Midbrain (tissue), 1 donor: ENCODE data around the gene WASF3.

ENCODE experiments used
- DNase-seq: peaks from one replicate; lab custom pipeline; 2025; lab: John Stamatoyannopoulos, UW

Gene WASF3, protein sequence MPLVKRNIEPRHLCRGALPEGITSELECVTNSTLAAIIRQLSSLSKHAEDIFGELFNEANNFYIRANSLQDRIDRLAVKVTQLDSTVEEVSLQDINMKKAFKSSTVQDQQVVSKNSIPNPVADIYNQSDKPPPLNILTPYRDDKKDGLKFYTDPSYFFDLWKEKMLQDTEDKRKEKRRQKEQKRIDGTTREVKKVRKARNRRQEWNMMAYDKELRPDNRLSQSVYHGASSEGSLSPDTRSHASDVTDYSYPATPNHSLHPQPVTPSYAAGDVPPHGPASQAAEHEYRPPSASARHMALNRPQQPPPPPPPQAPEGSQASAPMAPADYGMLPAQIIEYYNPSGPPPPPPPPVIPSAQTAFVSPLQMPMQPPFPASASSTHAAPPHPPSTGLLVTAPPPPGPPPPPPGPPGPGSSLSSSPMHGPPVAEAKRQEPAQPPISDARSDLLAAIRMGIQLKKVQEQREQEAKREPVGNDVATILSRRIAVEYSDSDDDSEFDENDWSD

GRCh38 chr13:26557393-26558073 lies at the start of gene WASF3:
TSS of gene WASF3 (plus strand) at chr13:26557683. CDS start at chr13:26642271, 84,588 bp downstream.
- peak; percentile 96 for DNase-seq

DNA sequence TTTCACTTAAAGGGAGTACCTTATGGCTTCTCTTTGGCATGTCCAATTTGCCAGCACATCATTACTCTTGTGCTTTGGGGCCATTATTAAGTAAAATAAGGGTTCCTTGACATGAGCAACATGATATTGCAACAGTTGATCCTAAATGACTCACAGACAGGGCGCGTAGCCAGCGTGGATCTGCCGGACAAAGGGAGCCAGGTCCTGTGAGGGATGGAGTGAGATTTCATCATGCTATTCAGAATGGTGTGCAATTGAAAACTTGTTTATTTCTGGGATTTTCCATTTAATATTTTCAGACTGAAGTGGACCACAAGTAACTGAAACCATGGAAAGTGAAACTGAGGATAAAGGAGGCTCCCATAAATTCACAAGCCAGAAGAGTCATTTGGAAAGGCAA lies 48.6 kb upstream of the WASF3 start:
- DNase-seq = no peak

GRCh38 chr13:26509491-26509890 lies 48.0 kb upstream of the WASF3 start:
- no peak for DNase-seq

DNA sequence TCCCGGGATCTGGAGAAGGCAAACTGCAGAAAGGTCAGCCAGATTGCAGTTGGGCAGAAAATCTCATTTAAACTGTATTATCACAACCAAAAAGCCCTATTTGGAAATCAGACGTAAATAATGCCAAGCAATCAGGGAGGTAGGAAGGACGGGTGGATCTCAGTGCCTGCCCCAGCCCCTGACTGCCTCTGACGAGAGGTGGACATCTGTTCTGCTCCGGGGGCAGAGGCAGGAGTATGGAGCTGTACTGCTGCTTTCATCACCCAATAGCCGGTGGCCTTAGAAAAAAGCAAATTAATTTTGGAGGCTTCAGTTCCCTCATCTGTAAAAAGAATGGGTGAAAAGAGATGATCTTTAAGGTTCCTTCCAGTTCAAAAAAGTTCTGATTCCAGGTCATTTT lies 43.6 kb upstream of the WASF3 start:
- no peak for DNase-seq

- no peak for DNase-seq
Observed at GRCh38 chr13:26515721-26516120, 41.8 kb upstream of the WASF3 start.

GRCh38 chr13:26517936-26518335 lies 39.5 kb upstream of the WASF3 start:
- DNase-seq = no peak

GRCh38 chr13:26518451-26518959 lies 39.0 kb upstream of the WASF3 start:
- no peak for DNase-seq

- DNase-seq = no peak
Observed at GRCh38 chr13:26522571-26522970, 34.9 kb upstream of the WASF3 start.

- no peak for DNase-seq
Observed at GRCh38 chr13:26523007-26523406, 34.5 kb upstream of the WASF3 start.

GRCh38 chr13:26525528-26525927 lies 32.0 kb upstream of the WASF3 start:
- DNase-seq = no peak

- DNase-seq = no peak
Observed at GRCh38 chr13:26526702-26527216, 30.7 kb upstream of the WASF3 start.

DNA sequence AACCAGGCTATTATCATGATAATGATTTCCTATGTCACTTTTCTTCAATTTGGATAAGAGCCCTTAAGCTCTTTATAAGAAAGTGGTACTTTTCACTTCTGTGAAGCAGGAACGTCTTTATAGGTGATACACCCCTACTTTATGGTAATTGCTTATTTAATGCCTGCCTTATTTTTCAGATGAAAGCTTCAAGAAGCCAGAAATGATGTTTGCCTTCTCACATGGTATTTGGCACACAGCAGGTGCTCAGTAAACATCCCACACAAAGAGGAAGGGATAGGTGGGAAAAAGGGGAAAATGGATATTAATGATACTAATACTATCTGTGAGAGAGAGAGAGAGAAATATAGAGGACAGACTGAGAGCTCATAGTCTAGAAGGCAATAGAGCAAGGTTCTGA lies 29.0 kb upstream of the WASF3 start:
- DNase-seq = no peak

DNA sequence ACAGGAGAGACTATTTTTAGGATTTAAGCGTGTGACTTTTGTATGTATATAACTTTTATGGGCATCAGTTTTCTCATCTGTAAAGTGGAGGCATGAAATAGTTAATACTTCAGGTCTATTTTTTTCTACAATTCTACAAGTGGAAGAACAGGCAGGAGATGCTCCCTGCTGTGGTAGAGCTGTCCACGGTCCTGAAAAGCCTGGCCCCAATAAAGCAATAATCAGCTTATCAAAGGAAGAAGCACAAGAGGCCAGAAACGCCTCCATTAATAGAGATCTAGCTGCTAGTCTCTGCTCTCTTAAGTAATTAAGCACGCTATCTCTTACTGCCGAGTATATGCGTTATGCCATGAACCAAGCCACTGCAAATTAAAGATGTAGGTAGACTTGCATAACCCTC lies 28.0 kb upstream of the WASF3 start:
- peak; percentile 12 for DNase-seq

DNA sequence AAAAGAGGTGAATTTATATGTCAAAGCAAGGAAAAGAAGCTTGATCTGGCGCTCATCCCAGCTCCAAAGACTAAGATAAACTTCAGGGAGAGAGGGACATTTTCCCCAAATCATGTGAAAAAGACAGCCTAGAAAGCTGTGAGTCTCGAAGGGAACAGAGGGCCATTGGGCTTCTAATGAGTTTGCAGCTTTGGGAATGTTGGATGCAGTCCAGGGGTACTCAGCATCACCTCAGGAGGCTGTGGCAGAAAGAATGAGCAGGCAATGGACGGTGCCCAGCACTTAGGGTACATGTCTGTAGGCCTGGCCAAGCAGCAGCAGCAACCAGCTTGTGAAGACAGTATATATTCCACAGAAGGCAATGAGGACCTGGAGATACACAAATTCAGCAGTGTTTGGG lies 25.7 kb upstream of the WASF3 start:
- DNase-seq = no peak

DNA sequence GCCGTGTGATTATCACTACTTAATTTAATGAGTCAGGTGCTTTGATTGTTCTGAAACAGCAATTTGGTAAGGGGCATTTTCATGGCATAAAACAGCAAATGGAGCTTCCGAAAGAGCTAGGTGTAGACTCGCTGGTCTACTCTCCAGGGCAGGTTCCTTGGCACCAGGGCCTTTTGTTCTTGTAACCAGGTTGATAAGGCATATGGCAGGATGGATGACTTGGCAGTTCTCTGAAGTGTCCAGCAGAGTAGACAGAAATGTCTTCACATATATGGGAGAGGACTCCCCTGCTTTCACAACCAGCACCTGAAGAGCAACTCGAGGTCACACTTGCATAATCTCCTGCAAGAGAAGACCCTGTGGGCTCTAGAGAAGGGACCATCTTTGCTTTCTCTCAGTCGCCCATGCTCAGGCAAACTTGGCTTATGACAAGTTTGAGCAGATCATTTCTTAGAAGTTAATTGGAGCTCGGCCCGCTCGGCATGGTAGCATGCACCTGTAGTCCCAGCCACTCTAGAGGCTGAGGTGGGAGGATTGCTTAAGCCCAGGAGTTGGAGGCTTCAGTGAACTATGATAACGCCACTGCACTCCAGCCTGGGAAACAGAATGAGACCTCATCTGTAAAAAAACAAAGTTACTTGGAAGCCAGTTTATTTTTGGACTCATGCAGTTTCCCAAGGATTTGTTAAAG lies 23.3 kb upstream of the WASF3 start:
- no peak for DNase-seq

- DNase-seq = no peak
Observed at GRCh38 chr13:26538363-26539317, 18.8 kb upstream of the WASF3 start.

DNA sequence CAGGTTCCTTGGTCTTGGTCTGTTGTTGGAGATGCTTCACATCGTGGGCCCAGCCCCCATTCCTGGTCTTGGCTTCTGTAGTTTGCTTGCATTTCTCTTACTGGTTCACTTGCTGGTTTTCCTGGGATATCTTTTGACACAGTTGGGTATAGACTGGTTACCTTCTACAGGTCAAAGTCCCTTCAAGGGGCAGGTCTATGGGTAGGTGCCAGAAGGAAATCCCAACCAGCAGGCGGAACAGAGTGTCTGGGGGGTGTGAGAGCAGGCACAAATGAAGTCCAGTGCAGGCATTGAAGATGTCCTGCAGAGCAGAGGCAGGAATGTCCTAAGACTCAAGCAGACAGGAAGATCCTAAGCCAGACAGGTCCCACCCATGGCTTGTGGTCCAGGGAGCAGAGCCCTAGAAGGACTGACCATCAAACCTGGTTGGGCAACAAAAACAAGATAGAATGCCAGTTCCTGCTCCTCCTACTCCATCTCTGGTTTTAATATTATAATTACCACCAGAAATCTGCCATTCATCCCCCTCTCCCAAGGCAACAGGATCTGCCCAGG lies 17.7 kb upstream of the WASF3 start:
- DNase-seq = no peak

GRCh38 chr13:26540334-26540733 lies 17.1 kb upstream of the WASF3 start:
- no peak for DNase-seq

- no peak for DNase-seq
Observed at GRCh38 chr13:26541041-26541440, 16.4 kb upstream of the WASF3 start.

- DNase-seq = no peak
Observed at GRCh38 chr13:26541678-26542568, 15.6 kb upstream of the WASF3 start.
